IMR-90 (cell line): Measurements from ENCODE around the gene LIMS2. TPM values are rescaled to one million over a fixed set of nuclear protein-coding genes. Genes with fewer than 3 reads are reported as not detected.

Experiments
- ATAC-seq: fragments of 200-7000 bp; cut with Tn5 transposase; 2 replicates; pipeline ENCODE4 v1.9.1; 2020; ENCODE audit warnings: low read depth, mild to moderate bottlenecking, moderate library complexity
- BruUV-seq: library from RNA; stranded (reverse); fragments of 400-500 nt; replicated peaks from 2 replicates; lab custom pipeline; 2021; lab: Mats Ljungman, UMichigan
- CTCF ChIA-PET: fragments of 300-600 bp; formaldehyde crosslinking; extraction: SDS; loops from one replicate; lab custom pipeline; 2021; ENCODE audit warnings: antibody characterized with exemption; lab: Yijun Ruan, JAX
- POLR2A ChIA-PET: fragments of 300-600 bp; sonication (Branson Sonifier 250); formaldehyde crosslinking; loops from one replicate; lab custom pipeline; 2022; ENCODE audit warnings: antibody characterized with exemption; ENCODE audit not compliant: unreplicated experiment; lab: Charles Lee
- DNase-seq: peaks from one replicate; pipeline ENCODE4 v3.0.0; 2013
- H2AFZ ChIP-seq: replicated peaks from 2 replicates; pipeline ENCODE3; 2013; ENCODE audit warnings: low read length, mild to moderate bottlenecking; ENCODE audit not compliant: poor library complexity
- H2AK5ac ChIP-seq: 2 replicates; pipeline ENCODE4 v1.6.1; 2013; ENCODE audit warnings: low read depth, low read length, inconsistent platforms
- H2AK9ac ChIP-seq: replicated peaks from 2 replicates; pipeline ENCODE3; 2013; ENCODE audit warnings: mild to moderate bottlenecking, low read depth, low read length, moderate library complexity; ENCODE audit not compliant: poor library complexity
- H2BK120ac ChIP-seq: 2 replicates; pipeline ENCODE4 v1.6.1; 2013; ENCODE audit warnings: low read depth, low read length, inconsistent platforms
- H2BK15ac ChIP-seq: 3 replicates; pipeline ENCODE4 v1.6.1; 2013; ENCODE audit warnings: low read depth, low read length, inconsistent platforms
- H2BK20ac ChIP-seq: 2 replicates; pipeline ENCODE4 v1.6.1; 2013; ENCODE audit warnings: low read depth, mild to moderate bottlenecking, inconsistent platforms, low read length, moderate library complexity
- H2BK5ac ChIP-seq: 2 replicates; pipeline ENCODE4 v1.6.1; 2013; ENCODE audit warnings: mild to moderate bottlenecking, low read depth, low read length, inconsistent platforms; ENCODE audit not compliant: poor library complexity, severe bottlenecking
- H3K14ac ChIP-seq: replicated peaks from 2 replicates; pipeline ENCODE4 v1.6.1; 2013; ENCODE audit warnings: low read depth, low read length, inconsistent platforms
- H3K18ac ChIP-seq: 2 replicates; pipeline ENCODE4 v1.6.1; 2013; ENCODE audit warnings: low read depth, low read length, control low read depth
- H3K23ac ChIP-seq: 2 replicates; pipeline ENCODE4 v1.6.1; 2013; ENCODE audit warnings: low read depth, low read length, inconsistent platforms
- H3K27ac ChIP-seq: 2 replicates; pipeline ENCODE4 v1.5.1; 2013; ENCODE audit warnings: mild to moderate bottlenecking, control low read depth, low read length; ENCODE audit not compliant: insufficient read depth
- H3K27me3 ChIP-seq: 2 replicates; pipeline ENCODE4 v1.6.1; 2013; ENCODE audit warnings: low read length; ENCODE audit not compliant: control insufficient read depth, insufficient read depth
- H3K36me3 ChIP-seq: 2 replicates; pipeline ENCODE4 v1.6.1; 2013; ENCODE audit warnings: low read length, mixed read lengths; ENCODE audit not compliant: control insufficient read depth, insufficient read depth
- H3K4ac ChIP-seq: 2 replicates; pipeline ENCODE4 v1.6.1; 2013; ENCODE audit warnings: low read depth, low read length, inconsistent platforms
- H3K4me1 ChIP-seq: 2 replicates; pipeline ENCODE4 v1.6.1; 2013; ENCODE audit warnings: low read length, mixed read lengths; ENCODE audit not compliant: control insufficient read depth, insufficient read depth
- H3K4me2 ChIP-seq: 2 replicates; pipeline ENCODE4 v1.6.1; 2013; ENCODE audit warnings: low read depth, mild to moderate bottlenecking, control low read depth, low read length, moderate library complexity
- H3K4me3 ChIP-seq: 2 replicates; pipeline ENCODE4 v1.5.1; 2013; ENCODE audit warnings: low read depth, mild to moderate bottlenecking, control low read depth, low read length, moderate library complexity; ENCODE audit not compliant: insufficient read depth
- H3K56ac ChIP-seq: 2 replicates; pipeline ENCODE4 v1.6.1; 2013; ENCODE audit warnings: low read length, inconsistent platforms; ENCODE audit not compliant: insufficient read depth; ENCODE audit errors: extremely low read depth
- H3K79me1 ChIP-seq, 2 experiments: 2 replicates each; pipeline ENCODE4 v1.6.1; 2013; ENCODE audit warnings: low read length in 2 of 2, inconsistent platforms in 1 of 2, low read depth in 1 of 2
- H3K9ac ChIP-seq: 2 replicates; pipeline ENCODE4 v1.6.1; 2013; ENCODE audit warnings: low read depth, low read length, control low read depth
- H3K9me1 ChIP-seq: 2 replicates; pipeline ENCODE4 v1.6.1; 2013; ENCODE audit warnings: low read length, inconsistent platforms; ENCODE audit not compliant: insufficient read depth
- H3K9me3 ChIP-seq: 2 replicates; pipeline ENCODE4 v1.6.1; 2013; ENCODE audit warnings: low read length; ENCODE audit not compliant: control insufficient read depth, insufficient read depth
- H4K20me1 ChIP-seq: 2 replicates; pipeline ENCODE4 v1.6.1; 2013; ENCODE audit warnings: low read length, inconsistent platforms; ENCODE audit not compliant: insufficient read depth
- H4K5ac ChIP-seq: 2 replicates; pipeline ENCODE4 v1.6.1; 2013; ENCODE audit warnings: mild to moderate bottlenecking, low read depth, low read length, control low read depth
- H4K8ac ChIP-seq, 2 experiments: 2 replicates each; pipeline ENCODE4 v1.6.1; 2013; ENCODE audit warnings: low read depth in 2 of 2, low read length in 2 of 2, control low read depth in 1 of 2, inconsistent platforms in 1 of 2
- H4K91ac ChIP-seq: 2 replicates; pipeline ENCODE4 v1.6.1; 2013; ENCODE audit warnings: low read depth, low read length, inconsistent platforms; ENCODE audit not compliant: insufficient read depth
- BHLHE40 ChIP-seq: fragments of 150-350 bp; IDR thresholded peaks from 2 replicates; pipeline ENCODE4 v1.6.1; 2016; ENCODE audit warnings: mild to moderate bottlenecking, low read depth, low read length
- CEBPB ChIP-seq: IDR thresholded peaks from 2 replicates; pipeline ENCODE4 v1.6.1; 2012; ENCODE audit warnings: low read depth, low read length, improper control_type of control experiment
- CHD1 ChIP-seq: IDR thresholded peaks from 2 replicates; pipeline ENCODE4 v1.6.1; 2012; ENCODE audit warnings: low read depth, low read length, improper control_type of control experiment
- MAZ ChIP-seq: IDR thresholded peaks from 2 replicates; pipeline ENCODE4 v1.6.1; 2012; ENCODE audit warnings: low read depth, mild to moderate bottlenecking, low read length, improper control_type of control experiment, moderate library complexity, borderline replicate concordance
- NFE2L2 ChIP-seq: fragments of 150-350 bp; IDR thresholded peaks from 2 replicates; pipeline ENCODE4 v1.6.1; 2016; ENCODE audit warnings: low read depth, mild to moderate bottlenecking, low read length
- POLR2A ChIP-seq: IDR thresholded peaks from 2 replicates; pipeline ENCODE4 v1.6.1; 2012; ENCODE audit warnings: mild to moderate bottlenecking, low read depth, low read length
- RCOR1 ChIP-seq: IDR thresholded peaks from 2 replicates; pipeline ENCODE4 v1.6.1; 2012; ENCODE audit warnings: mild to moderate bottlenecking, low read length, improper control_type of control experiment; ENCODE audit not compliant: insufficient replicate concordance
- RFX5 ChIP-seq: IDR thresholded peaks from 2 replicates; pipeline ENCODE4 v1.8.0; 2012; ENCODE audit warnings: low read depth, mild to moderate bottlenecking, low read length, moderate library complexity
- SMC3 ChIP-seq: fragments of 150-350 bp; IDR thresholded peaks from 2 replicates; pipeline ENCODE4 v1.6.1; 2016; ENCODE audit warnings: low read depth, mild to moderate bottlenecking, antibody characterized with exemption, low read length, moderate library complexity
- WGBS, 2 experiments: methylation state at CpG; one replicate each; pipeline versions ENCODE4 v1.1.5 to v1.1.7; 2013; ENCODE audit warnings: missing lambda C conversion rate in 2 of 2; ENCODE audit not compliant: insufficient read length in 1 of 2; ENCODE audit errors: extremely low coverage in 2 of 2; 5-methylcytosine and 5-hydroxymethylcytosine counted together
- dilution Hi-C: fragments of 300-500 bp; cut with HindIII; formaldehyde crosslinking; loops from one replicate; pipeline ENCODE4 v1.14.3; 2018; ENCODE audit warnings: low sequenced_read_pairs; ENCODE audit not compliant: unreplicated experiment
- in situ Hi-C: fragments of 300-500 bp; cut with MboI; formaldehyde crosslinking; loops from 3 replicates; pipeline ENCODE4 v1.14.3; 2019; ENCODE audit warnings: low sequenced_read_pairs, inconsistent platforms, mixed read lengths
- intact Hi-C: fragments of 100-400 bp; cut with micrococcal nuclease; formaldehyde crosslinking; loops from 2 replicates; pipeline ENCODE4 v1.10.0; 2022
- polyA plus RNA-seq, 3 experiments: library from polyadenylated mRNA; depleted of rRNA; stranded (reverse); fragments of >200 nt; gene quantifications; 2 replicates each; pipeline ENCODE4 v1.2.3, GENCODE V29; 2012; ENCODE audit warnings: low replicate concordance in 1 of 3
- total RNA-seq: library from RNA; depleted of rRNA; stranded (reverse); fragments of >200 nt; gene quantifications from 2 replicates; pipeline ENCODE4 v1.2.3, GENCODE V29; 2012
- TF ChIP-seq, protein P1 (sequence below): conservative IDR thresholded peaks from 2 replicates; pipeline ENCODE4 v1.5.1; 2012; ENCODE audit warnings: mild to moderate bottlenecking, low read depth, low read length, improper control_type of control experiment
- TF ChIP-seq, protein P2 (sequence below): fragments of 150-350 bp; IDR thresholded peaks from 2 replicates; pipeline ENCODE4 v1.6.1; 2017; ENCODE audit warnings: mild to moderate bottlenecking, antibody characterized with exemption, low read length, low read depth

The LIMS2 gene
- total and polyA plus RNA-seq, 2 of the 4 experiments (the other 2 are of a cell fraction) = 1.3 to 18.8 TPM

DNA sequence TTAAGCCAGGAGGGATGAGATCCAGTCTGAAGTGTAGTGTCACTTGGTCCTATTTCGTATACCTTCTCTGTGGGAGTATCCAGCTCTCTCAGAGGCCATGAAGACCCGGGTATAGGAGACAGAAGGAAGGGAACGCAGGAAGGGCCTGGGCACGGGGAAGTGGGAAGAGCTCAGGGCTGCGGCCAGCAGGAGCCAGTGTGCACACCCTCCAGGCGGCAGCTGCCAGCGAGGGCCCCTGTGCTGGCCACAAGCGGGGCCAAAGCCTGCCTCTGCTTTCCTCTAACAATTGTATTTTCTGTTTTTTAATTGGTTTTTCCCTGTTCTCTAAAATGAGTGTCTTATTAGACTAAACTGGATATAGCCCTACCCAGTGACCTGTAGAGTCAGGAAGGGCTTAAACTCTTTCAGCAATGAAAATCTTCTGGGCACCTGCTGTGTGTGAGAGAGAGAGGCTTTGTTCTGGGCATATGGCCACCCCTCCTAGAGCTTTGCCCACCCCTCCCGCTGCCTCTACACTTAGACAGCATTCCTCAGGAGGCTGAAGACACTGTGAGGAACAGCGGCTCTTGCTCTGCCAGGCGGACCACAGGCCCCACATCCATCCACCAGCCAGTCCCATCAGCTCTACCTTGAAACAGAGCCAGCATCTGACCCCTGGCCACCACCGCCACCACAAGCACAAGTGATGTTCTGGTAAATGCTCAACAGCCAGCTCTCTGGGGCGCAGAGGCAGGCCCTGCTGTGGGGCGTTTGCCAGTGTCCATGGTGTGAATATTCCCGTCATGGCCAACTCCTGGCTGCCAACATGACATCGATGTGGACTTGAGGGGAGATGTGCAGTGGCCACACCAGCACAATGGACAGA lies 19.9 kb downstream of the LIMS2 start:
- H3K4me3 ChIP-seq = no peak overlapping the region
- no peak overlapping the region for H2BK120ac ChIP-seq
- no peak overlapping the region for H3K27ac ChIP-seq
- BruUV-seq = no TSS peak
- no peak overlapping the region for H2AFZ ChIP-seq
- no peak overlapping the region for H3K56ac ChIP-seq
- dilution Hi-C loops = no loop called here
- POLR2A ChIA-PET = no interaction called here
- H4K5ac ChIP-seq = no peak overlapping the region
- no peak overlapping the region for H3K4ac ChIP-seq
- no peaks in the 10 kb centered on the region for H3K27me3 ChIP-seq
- TF ChIP-seq BHLHE40 (no peak), CHD1 (no peak), MAZ (no peak), POLR2A (no peak), RFX5 (no peak), NFE2L2 (no peak), RCOR1 (no peak), SMC3 (no peak), CEBPB (no peak)
- TF ChIP-seq, protein P1, sequence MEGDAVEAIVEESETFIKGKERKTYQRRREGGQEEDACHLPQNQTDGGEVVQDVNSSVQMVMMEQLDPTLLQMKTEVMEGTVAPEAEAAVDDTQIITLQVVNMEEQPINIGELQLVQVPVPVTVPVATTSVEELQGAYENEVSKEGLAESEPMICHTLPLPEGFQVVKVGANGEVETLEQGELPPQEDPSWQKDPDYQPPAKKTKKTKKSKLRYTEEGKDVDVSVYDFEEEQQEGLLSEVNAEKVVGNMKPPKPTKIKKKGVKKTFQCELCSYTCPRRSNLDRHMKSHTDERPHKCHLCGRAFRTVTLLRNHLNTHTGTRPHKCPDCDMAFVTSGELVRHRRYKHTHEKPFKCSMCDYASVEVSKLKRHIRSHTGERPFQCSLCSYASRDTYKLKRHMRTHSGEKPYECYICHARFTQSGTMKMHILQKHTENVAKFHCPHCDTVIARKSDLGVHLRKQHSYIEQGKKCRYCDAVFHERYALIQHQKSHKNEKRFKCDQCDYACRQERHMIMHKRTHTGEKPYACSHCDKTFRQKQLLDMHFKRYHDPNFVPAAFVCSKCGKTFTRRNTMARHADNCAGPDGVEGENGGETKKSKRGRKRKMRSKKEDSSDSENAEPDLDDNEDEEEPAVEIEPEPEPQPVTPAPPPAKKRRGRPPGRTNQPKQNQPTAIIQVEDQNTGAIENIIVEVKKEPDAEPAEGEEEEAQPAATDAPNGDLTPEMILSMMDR = no peak
- TF ChIP-seq, protein P2, sequence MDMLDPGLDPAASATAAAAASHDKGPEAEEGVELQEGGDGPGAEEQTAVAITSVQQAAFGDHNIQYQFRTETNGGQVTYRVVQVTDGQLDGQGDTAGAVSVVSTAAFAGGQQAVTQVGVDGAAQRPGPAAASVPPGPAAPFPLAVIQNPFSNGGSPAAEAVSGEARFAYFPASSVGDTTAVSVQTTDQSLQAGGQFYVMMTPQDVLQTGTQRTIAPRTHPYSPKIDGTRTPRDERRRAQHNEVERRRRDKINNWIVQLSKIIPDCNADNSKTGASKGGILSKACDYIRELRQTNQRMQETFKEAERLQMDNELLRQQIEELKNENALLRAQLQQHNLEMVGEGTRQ = no peak
- H3K14ac ChIP-seq = no peak overlapping the region
- no peak overlapping the region for H3K9ac ChIP-seq
- CTCF ChIA-PET = interaction anchor here (0.6 kb wide), 1 partner anchor 47 kb away, joined by 3 read pairs; no protein-coding TSS in a partner anchor
- no peak overlapping the region for H2BK5ac ChIP-seq
- 91% methylated on average over 4 of the region's 16 CpGs; no CpG with 5 or more reads in 1 of the 2 experiments for WGBS, 2 experiments
- H4K91ac ChIP-seq = no peak overlapping the region
- H4K8ac ChIP-seq = no peak overlapping the region
- peaks cover 37% of the 10 kb centered on the region for H4K20me1 ChIP-seq
- H2AK5ac ChIP-seq = no peak overlapping the region
- ATAC-seq = no peak
- in situ Hi-C loops = no loop called here
- no peak overlapping the region for H2BK20ac ChIP-seq
- intact Hi-C loops = no loop called here
- peaks cover 20% of the 10 kb centered on the region for H3K36me3 ChIP-seq
- H2BK15ac ChIP-seq = no peak overlapping the region
- H3K4me2 ChIP-seq = no peak overlapping the region
- DNase-seq = no peak
- H3K4me1 ChIP-seq = no peaks in the 10 kb centered on the region
- H3K23ac ChIP-seq = no peak overlapping the region
- no peak overlapping the region for H3K18ac ChIP-seq
- peaks cover 10 to 30% of the 10 kb centered on the region in 2 experiments for H3K79me1 ChIP-seq
- no peak overlapping the region for H2AK9ac ChIP-seq
- H3K9me3 ChIP-seq = peaks cover 2% of the 10 kb centered on the region; the same call in 1 of the 2 replicates
- H3K9me1 ChIP-seq = peaks cover 10% of the 10 kb centered on the region; the same call in 1 of the 2 replicates
